HG02642 (cell line): ENCODE measurements around the gene IDH3G.

Experiments used
- ATAC-seq: cut with Tn5 transposase; IDR thresholded peaks from one replicate; pipeline ENCODE4 v1.9.1; 2021; ENCODE audit warnings: mild to moderate bottlenecking; ENCODE audit not compliant: unreplicated experiment, poor library complexity

IDH3G gene

DNA sequence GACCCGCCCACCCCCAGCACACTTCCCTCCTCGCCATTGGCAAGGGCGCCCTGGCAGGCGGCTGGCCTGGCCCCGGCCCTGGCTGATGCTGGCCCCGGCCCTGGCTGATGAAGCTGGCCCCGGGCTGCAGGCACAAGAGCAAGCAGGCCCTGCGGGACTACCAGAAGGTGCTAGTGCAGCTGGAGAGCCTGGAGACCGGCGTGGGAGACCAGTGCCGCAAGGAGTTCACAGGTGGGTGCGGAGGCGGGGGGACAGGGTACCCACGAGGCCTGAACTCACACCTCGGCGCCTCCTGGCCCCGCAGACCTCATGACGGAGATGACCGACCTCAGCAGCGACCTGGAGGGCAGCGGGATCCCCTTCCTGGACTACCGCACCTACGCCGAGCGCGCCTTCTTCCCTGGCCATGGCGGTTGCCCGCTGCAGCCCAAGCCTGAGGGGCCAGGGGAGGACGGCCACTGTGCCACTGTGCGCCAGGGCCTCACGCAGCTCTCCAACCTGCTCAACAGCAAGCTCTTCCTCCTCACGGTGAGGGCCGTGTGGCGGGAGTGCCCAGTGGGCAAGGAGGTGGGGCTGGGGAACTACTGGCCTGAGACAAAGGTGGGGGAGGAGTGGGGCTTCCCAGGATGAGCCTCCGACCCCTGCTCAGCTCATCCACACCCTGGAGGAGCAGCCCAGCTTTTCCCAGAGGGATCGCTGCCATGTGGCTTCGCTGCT is 19.4 kb downstream of the IDH3G start:
- no peak for ATAC-seq

DNA sequence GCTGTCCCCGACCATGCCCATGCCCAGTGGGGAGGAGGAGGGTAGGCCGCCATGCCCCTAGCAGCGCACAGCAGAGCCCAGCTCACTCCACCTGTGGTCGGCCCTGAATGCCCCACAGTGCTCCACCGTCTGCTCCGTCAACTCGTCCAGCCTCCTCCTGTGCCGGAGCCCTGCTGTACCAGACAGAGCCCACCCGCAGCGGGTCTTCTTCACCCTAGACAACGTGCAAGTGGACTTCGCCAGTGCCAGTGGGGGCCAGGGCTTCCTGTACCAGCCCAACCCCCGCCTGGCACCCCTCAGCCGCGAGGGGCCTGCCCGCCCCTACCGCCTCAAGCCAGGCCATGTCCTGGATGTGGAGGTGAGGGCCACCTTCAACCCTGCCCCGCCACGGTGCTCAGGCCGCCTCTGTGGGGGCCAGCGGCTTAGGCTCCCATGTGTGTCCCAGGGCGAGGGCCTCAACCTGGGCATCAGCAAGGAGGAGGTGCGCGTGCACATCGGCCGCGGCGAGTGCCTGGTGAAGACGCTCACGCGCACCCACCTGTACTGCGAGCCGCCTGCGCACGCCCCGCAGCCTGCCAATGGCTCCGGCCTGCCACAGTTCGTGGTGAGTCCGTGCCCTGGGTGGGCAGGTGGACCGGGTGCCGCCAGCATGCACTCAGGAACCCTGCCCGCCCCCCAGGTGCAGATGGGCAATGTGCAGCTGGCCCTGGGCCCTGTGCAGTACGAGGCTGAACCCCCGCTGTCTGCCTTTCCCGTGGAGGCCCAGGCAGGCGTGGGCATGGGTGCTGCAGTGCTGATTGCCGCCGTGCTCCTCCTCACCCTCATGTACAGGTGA is 20.2 kb downstream of the IDH3G start:
- ATAC-seq = no peak

DNA sequence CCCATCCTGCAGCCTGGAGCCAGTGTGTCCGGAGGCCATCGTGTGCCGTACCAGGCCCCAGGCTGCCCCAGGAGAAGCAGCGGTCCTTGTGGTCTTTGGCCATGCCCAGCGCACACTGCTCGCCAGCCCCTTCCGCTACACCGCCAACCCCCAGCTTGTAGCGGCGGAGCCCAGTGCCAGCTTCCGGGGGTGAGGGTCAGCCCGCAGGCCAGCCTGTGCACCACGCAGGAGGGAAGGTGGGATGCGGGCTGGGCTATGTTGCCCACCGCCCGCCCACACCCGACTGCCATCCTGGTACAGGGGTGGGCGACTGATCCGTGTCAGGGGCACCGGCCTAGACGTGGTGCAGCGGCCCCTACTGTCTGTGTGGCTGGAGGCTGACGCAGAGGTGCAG is 21.0 kb downstream of the IDH3G start:
- ATAC-seq = no peak

DNA sequence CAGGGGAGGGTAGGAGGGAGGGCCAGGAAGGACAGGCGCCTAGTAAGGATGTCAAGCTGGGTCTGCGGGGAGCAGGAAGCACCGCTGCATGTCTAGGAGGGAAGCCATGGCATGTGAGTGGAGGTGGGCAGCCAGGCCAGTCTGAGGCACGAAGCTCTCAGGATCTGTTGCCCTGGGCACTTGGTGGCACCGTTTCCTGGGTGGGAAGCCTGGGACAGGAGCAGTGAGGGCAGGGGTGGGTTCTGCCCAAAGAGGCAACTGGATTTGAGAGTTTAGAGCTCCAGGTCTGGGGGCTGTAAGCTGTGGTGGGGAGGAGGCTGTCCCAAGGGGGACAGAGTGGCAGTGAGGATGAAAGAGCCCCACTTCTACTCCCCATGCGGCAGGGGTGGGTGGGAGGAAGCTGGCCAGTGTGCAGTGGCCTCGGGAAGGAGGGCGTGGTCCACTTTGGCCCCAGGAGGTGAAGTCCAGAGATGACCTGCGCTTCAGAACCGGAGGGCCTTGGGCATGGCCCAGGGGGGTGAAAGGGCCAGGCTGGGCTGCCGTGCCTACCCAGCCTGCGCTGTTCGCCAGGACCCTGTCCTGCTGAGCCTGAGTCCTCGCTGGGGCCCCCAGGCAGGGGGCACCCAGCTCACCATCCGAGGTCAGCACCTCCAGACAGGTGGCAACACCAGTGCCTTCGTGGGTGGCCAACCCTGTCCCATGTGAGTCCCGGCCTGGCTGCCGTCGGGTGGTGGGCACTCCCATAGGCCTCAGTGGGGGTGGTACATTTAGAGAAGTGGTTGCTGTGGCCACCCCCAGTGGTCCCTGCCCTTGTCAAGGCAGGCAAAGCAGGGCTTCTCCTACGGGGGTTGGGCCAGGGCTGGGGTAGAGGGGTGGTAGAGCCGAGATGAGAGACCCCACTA is 21.6 kb downstream of the IDH3G start:
- ATAC-seq = no peak

DNA sequence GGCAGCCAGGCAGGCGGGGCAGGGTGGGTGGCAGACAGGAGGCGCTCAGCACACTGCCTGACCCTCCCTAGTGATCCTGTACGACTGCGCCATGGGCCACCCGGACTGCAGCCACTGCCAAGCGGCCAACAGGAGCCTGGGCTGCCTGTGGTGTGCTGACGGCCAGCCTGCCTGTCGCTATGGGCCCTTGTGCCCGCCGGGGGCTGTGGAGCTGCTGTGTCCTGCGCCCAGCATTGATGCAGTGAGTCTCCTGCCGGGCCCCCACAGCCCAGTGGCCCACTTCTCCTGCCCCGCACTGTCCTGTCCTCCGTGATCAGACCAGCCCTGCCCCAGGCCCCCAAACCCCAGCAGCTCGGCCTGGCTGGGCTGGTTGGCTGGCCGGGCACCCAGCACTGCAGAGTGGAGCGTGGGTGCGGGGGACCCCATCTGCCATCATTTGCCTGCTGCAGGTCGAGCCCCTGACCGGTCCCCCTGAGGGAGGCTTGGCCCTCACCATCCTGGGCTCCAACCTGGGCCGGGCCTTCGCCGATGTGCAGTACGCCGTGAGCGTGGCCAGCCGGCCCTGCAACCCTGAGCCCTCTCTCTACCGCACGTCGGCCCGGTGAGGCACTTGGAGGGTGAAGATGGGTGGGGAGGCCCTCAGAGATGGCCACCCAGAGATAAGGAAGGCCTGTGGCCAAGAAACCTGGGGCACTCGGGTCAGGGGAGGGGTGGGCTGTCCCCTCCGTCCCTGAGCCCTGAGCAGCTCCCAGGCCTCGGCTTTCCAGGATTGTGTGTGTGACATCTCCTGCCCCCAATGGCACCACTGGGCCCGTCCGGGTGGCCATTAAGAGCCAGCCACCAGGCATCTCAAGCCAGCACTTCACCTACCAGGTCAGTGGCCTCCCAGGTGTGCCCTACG is 22.5 kb downstream of the IDH3G start:
- ATAC-seq = no peak

DNA sequence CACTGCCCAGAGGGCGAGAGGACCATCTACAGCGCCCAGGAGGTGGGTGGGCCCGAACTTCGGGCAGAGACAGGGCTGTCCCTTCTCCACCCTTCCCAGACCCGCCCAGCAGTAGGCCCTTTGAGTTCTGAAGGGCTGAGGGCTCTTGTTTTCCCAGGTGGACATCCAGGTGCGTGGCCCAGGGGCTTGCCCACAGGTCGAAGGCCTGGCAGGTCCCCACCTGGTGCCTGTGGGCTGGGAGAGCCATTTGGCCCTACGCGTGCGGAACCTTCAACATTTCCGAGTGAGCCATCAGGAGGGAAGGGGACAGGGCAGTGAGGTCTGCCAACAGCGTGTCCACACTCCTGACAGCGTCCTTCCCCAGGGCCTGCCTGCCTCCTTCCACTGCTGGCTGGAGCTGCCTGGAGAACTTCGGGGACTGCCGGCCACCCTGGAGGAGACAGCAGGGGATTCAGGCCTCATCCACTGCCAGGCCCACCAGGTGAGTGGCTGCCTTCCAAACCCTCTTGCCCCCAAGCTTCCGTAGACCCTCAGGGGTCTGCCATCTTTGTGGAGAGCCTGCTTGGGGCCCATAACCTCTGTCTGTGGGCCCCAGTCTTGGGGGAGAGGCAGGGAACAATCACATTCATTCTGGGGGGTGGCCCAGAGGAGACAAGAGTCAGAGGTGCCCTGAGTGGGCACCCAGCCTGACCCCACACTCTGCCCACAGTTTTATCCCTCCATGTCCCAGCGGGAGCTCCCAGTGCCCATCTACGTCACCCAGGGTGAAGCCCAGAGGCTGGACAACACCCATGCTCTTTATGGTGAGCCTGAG is 23.4 kb downstream of the IDH3G start:
- no peak for ATAC-seq

DNA sequence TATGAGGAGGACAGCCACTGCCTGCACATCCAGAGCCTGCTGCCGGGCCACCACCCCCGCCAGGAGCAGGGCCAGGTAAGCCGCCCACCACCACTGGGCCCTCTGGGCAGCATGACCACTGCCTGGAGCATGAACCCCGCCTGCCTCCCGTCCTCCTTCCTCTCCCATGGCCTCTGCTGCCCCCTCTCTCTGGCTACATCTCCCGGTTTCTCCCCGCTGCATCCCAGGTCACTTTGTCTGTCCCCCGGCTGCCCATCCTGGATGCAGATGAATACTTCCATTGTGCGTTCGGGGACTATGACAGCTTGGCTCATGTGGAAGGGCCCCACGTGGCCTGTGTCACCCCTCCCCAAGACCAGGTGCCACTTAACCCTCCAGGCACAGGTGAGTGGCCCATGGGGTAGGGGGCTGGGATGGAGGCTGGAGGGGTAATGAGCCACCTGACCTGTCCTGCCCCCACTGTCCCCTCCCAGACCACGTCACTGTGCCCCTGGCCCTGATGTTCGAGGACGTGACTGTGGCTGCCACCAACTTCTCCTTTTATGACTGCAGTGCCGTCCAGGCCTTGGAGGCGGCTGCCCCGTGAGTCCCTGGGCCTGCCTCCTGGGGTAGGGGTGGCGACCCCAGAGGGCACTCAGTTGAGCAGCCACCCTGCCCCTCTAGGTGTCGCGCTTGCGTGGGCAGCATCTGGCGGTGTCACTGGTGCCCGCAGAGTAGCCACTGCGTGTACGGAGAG is 24.1 kb downstream of the IDH3G start:
- ATAC-seq = no peak

DNA sequence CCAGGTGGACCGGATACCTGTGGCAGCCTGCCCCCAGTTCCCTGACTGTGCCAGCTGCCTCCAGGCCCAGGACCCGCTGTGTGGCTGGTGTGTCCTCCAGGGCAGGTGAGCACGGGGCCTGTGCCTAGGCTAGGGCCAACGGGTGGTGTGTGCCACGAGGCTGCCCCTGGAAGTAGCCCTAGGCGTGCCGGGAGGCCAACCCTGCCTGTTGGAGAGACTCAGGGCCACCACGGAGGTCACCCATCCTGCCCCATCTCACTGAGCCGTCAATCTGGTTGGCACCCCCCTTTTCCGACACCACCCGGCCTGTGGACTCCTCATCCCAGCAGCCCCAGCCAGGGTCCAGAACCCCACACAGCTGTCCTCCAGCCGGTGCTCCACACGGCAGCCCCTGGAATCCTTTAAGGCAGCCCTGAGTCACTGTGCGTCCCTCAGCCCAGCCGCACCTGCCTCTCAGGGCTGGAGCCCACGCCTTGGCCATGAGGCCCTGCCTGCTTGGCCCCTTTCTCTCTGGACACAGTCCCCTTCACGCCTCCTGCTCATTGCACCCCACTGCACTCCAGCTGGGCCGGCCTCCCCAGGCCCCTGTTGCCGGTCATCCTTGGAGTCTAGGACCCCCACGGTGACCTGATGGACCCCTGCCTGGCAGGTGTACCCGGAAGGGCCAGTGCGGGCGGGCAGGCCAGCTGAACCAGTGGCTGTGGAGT is 24.9 kb downstream of the IDH3G start:
- no peak for ATAC-seq

DNA sequence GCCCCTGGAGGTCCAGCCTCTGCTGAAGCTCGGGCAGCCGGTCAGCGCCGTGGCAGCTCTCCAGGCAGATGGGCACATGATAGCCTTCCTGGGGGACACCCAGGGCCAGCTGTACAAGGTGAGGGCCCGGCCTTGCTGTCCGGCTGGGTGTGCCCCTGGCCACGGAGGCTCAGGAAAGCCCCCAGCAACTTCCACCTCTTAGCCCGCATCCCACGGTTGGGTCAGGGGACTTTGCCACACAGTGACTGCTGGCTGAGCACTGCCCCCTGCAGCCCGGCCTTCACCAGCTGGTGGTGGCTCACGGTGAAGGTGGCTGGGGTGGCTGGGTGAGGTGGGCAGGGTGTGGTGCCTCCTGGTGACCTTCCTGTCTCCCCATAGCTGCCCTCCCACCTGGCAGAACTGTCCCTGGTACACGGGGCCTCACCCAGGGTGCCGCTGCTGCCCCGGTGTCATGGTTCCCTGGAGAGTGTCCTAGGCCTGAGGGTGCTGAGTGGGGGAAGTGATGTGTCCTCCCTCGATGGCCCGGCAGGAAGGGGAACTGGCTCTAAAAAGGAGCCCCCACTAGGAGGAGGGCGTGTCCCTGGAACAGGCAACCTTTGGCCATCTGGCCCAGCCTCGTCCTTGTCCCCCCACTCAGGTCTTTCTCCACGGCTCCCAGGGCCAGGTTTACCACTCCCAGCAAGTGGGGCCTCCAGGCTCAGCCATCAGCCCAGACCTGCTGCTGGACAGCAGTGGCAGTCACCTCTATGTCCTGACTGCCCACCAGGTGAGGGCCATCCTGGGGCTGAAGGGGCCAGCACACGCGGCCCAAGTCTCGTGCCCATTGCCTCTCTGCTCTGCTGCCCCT is 25.6 kb downstream of the IDH3G start:
- ATAC-seq = no peak

DNA sequence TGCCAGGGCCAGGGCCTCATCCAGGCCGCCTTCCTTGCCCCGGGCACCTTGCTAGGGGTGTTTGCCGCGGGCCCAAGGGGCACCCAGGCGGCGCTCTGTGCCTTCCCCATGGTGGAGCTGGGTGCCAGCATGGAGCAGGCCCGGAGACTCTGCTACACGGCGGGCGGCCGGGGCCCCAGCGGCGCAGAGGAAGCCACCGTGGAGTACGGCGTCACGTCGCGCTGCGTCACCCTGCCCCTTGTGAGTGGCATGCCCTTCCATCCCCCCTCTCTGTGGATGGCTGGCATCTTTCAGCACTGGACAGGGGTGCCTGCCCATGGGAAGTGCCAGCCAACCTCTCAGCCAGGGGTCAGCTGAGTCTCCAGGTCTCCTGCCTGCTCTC is 26.5 kb downstream of the IDH3G start:
- ATAC-seq = no peak

DNA sequence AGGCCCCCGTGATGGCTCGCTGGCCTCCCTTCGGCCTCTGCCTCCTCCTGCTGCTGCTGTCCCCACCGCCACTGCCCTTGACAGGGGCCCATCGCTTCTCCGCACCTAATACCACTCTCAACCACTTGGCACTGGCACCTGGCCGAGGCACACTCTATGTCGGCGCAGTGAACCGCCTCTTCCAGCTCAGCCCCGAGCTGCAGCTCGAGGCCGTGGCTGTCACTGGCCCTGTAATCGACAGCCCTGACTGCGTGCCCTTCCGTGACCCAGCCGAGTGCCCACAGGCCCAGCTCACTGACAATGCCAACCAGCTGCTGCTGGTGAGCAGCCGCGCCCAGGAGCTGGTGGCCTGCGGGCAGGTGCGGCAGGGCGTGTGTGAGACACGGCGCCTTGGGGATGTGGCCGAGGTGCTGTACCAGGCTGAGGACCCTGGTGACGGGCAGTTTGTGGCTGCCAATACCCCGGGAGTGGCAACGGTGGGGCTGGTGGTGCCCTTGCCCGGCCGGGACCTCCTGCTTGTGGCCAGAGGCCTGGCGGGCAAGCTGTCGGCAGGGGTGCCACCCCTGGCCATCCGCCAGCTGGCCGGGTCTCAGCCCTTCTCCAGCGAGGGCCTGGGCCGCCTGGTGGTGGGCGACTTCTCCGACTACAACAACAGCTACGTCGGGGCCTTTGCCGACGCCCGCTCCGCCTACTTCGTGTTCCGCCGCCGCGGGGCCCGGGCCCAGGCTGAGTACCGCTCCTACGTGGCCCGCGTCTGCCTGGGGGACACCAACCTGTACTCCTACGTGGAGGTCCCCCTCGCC is 27.1 kb downstream of the IDH3G start:
- no peak for ATAC-seq

DNA sequence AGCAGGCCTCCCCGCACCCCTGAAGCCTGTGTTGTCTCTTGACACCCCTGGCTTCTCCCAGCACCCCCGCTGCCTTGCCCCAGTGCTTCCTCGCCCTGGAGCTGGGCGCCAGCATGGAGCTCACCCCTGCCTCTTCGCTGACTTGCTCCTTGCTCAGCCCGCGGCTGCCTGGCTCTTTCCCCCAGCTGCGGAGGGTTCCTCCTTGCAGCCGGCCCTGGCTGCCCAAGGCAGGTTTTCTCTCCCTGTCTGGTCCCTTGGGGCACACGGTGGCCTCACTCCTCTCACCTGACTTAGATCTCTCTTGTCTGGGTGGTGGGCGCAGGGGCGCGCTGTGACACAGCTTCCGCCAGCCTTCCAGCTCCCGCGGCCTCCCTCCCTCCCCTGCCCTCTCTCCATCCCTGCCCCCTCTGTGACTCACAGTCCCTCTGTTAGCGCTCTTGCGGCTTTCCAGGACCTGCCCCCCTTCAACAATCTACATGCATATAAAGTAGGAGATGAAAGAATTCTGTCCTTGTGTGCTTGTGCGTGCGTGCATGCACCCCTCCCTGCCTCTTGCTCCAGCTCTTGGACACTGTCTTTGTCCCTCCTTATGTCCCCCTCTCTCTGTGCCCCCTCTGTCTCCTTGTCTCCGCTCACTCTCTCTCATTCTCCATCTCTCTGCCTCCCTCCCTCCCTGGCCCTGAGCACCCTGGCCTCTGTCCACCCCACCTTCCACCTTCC is 27.9 kb downstream of the IDH3G start:
- ATAC-seq = no peak

DNA sequence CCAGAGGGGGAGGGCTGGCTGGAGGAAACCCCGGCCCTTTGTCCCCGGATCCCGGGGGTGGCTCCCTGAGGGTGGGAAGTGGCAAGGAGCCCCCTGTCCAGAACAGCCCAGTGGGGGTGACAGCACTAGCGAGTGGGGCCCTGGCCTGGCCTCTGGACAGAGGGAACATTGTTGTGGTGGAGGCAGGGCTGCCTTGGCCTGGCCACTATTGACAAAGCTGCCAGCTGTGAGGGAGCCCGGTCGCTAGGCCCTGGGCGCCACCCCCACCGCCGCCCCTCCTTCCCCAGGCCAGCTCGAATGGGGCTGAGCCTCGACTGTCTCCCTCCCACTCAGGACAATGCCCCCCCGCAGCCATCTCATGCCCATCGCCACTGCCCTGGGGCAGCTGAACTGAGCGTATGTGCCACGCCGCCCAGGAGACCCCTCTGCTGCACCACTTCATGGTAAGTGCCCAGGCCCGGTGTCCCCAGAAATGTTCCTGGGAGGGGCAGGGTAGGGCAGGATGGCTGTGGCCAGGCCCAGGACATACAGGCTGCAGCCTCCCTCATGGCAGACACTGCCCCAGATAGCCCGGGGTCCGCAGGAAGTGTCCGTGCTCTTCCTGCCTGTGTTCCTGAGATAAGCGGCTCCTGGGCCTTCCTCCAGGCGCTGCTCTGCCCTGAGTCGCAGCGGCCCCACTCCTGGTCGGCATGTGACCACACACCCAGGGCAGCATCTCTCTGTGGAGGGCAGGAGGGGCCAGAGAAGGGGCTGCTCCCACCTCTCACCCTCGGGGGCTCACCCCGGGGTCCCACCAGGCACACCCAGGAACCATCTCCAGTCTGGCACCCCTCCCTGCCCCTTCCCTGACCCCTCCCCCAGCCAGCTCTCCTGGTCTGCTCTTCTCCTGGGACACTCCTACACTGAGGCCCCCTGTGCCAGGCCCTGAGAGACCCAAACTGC is 28.8 kb downstream of the IDH3G start:
- ATAC-seq = no peak

DNA sequence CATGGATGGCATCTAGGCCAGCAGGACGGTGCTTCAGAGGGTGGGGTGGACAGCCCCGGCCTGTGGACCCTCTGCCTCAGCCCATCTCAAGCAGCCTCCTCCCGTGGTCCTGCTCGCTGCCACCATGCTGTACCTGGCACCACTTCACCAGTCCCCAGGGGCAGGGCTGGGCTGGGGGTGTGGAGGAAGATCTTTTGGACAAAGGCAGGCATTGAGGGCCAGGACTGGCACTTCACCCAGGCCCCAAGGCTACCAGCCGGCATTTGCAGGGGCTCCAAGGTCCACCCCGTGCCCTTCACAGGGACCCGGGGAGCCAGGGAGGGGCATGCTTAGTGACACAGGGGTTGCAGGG is 29.4 kb downstream of the IDH3G start:
- no peak for ATAC-seq
